GM18909 (cell line): ENCODE results near the gene MAOA.
"Not testable (repeated sequence)": the region's sequence is repeated elsewhere in the genome, so short reads cannot be mapped to it uniquely, and the experiment has no call there.

Experiments used
- ATAC-seq: cut with Tn5 transposase; IDR thresholded peaks from one replicate; pipeline ENCODE4 v1.9.1; 2021; ENCODE audit warnings: mild to moderate bottlenecking; ENCODE audit not compliant: unreplicated experiment, poor library complexity

The MAOA gene

GRCh38 chrX:43656005-43656494, at the start of gene MAOA:
MAOA (plus strand) TSS chrX:43656299; CDS start chrX:43656342, 43 bp downstream.
- no peak for ATAC-seq

- ATAC-seq: no peak
Observed at GRCh38 chrX:43612400-43612799, 43.7 kb upstream of the MAOA start.

GRCh38 chrX:43615660-43616059, 40.4 kb upstream of the MAOA start:
- no peak for ATAC-seq

GRCh38 chrX:43618366-43619205, 37.5 kb upstream of the MAOA start:
- ATAC-seq: no peak

- ATAC-seq: not testable (repeated sequence)
Observed at GRCh38 chrX:43619861-43620260, 36.2 kb upstream of the MAOA start.

GRCh38 chrX:43627147-43627546, 29.0 kb upstream of the MAOA start:
- ATAC-seq: no peak

GRCh38 chrX:43627669-43628068, 28.4 kb upstream of the MAOA start:
- no peak for ATAC-seq

- no peak for ATAC-seq
Observed at GRCh38 chrX:43629229-43629628, 26.9 kb upstream of the MAOA start.

- no peak for ATAC-seq
Observed at GRCh38 chrX:43631841-43632240, 24.3 kb upstream of the MAOA start.

- no peak for ATAC-seq
Observed at GRCh38 chrX:43633081-43633480, 23.0 kb upstream of the MAOA start.

- no peak for ATAC-seq
Observed at GRCh38 chrX:43633757-43634156, 22.3 kb upstream of the MAOA start.

- ATAC-seq: no peak
Observed at GRCh38 chrX:43640482-43640881, 15.6 kb upstream of the MAOA start.

GRCh38 chrX:43641691-43642090, 14.4 kb upstream of the MAOA start:
- ATAC-seq: no peak

- ATAC-seq: no peak
Observed at GRCh38 chrX:43643201-43643600, 12.9 kb upstream of the MAOA start.

GRCh38 chrX:43643662-43644061, 12.4 kb upstream of the MAOA start:
- no peak for ATAC-seq

- ATAC-seq: no peak
Observed at GRCh38 chrX:43644124-43644701, 11.9 kb upstream of the MAOA start.

- no peak for ATAC-seq
Observed at GRCh38 chrX:43646800-43647199, 9.3 kb upstream of the MAOA start.

GRCh38 chrX:43654431-43655150, 1.5 kb upstream of the MAOA start:
- ATAC-seq: peak; percentile 96

GRCh38 chrX:43655151-43656004, 721 bp upstream of the MAOA start:
- ATAC-seq: no peak

GRCh38 chrX:43657671-43658070, 1.6 kb downstream of the MAOA start:
- no peak for ATAC-seq
